Esophagus muscularis mucosa (tissue), 3 donors: ENCODE measurements around the gene ABHD16A.
"Not testable (repeated sequence)": the region's sequence is repeated elsewhere in the genome, so short reads cannot be mapped to it uniquely, and the experiment has no call there.

ENCODE experiments used
- CTCF ChIP-seq, 3 experiments: fragments of 200-600 bp in 2 of 3; fragments of 450-650 bp in 1 of 3; sonication (generic) in 2 of 3; IDR thresholded peaks; one replicate each; pipeline ENCODE4 v1.5.1; 2017 to 2019; ENCODE audit warnings: antibody characterized with exemption in 3 of 3, mild to moderate bottlenecking in 2 of 3, moderate library complexity in 1 of 3
- POLR2A ChIP-seq: fragments of 450-650 bp; IDR thresholded peaks from one replicate; pipeline ENCODE4 v1.6.1; 2017; ENCODE audit warnings: antibody characterized with exemption, moderate library complexity, mild to moderate bottlenecking, low read depth

GRCh38 chr6:31709157-31709556 is 6.0 kb upstream of the ABHD16A start:
- not testable (repeated sequence) for TF ChIP-seq CTCF (IDR thresholded peaks at IDR 0.05); POLR2A
